Gastrocnemius medialis (tissue), 4 donors: ENCODE data around the gene PLXNC1.

Experiments
- CTCF ChIP-seq, 5 experiments: fragments of 450-650 bp in 3 of 5; fragments of 200-600 bp in 2 of 5; sonication (generic) in 2 of 5; IDR thresholded peaks in 4 of 5; conservative IDR thresholded peaks in 1 of 5; 1 replicate in 4 of 5; 2 replicates in 1 of 5; pipeline ENCODE4 v1.5.1; 2016 to 2019; ENCODE audit warnings: antibody characterized with exemption in 5 of 5, mild to moderate bottlenecking in 3 of 5, moderate library complexity in 3 of 5
- POLR2A ChIP-seq, 2 donors: fragments of 450-650 bp; IDR thresholded peaks; one replicate each; pipeline ENCODE4 v1.6.1; 2017; ENCODE audit warnings: antibody characterized with exemption in 2 of 2, mild to moderate bottlenecking in 2 of 2, moderate library complexity in 2 of 2

GRCh38 chr12:94260017-94260416, 111.6 kb downstream of the PLXNC1 start:
- TF ChIP-seq CTCF (IDR thresholded peaks at IDR 0.05 in 4 of 5, conservative IDR thresholded peaks at IDR 0.05 in 1 of 5) (no peak), POLR2A (IDR thresholded peaks at IDR 0.05) (no peak)
